GM18502 (cell line): ENCODE measurements around the gene POU2AF1.

ENCODE experiments used
- ATAC-seq: cut with Tn5 transposase; IDR thresholded peaks from one replicate; pipeline ENCODE4 v1.9.1; 2021; ENCODE audit warnings: mild to moderate bottlenecking; ENCODE audit not compliant: unreplicated experiment, poor library complexity

Gene POU2AF1

GRCh38 chr11:111363985-111364384, 15.1 kb downstream of the POU2AF1 start:
- no peak for ATAC-seq

GRCh38 chr11:111362887-111363411, 16.1 kb downstream of the POU2AF1 start:
- ATAC-seq, result no peak

- no peak for ATAC-seq
These were observed 17.2 kb downstream of the POU2AF1 start for GRCh38 chr11:111361874-111362273.

- no peak for ATAC-seq
These were observed 17.8 kb downstream of the POU2AF1 start for GRCh38 chr11:111361052-111361801.

GRCh38 chr11:111360150-111361043, 18.7 kb downstream of the POU2AF1 start:
- no peak for ATAC-seq

- ATAC-seq, result no peak
These were observed 19.6 kb downstream of the POU2AF1 start for GRCh38 chr11:111359223-111360149.

- ATAC-seq, result no peak
These were observed 20.8 kb downstream of the POU2AF1 start for GRCh38 chr11:111358038-111359001.

- no peak for ATAC-seq
These were observed 21.7 kb downstream of the POU2AF1 start for GRCh38 chr11:111357150-111358037.

GRCh38 chr11:111356660-111357048, 22.4 kb downstream of the POU2AF1 start:
- no peak for ATAC-seq

GRCh38 chr11:111355956-111356659, 23.0 kb downstream of the POU2AF1 start:
- ATAC-seq, result no peak

- no peak for ATAC-seq
These were observed 24.0 kb downstream of the POU2AF1 start for GRCh38 chr11:111355101-111355500.

- no peak for ATAC-seq
These were observed 24.5 kb downstream of the POU2AF1 start for GRCh38 chr11:111354601-111354891.

GRCh38 chr11:111353776-111354600, 25.1 kb downstream of the POU2AF1 start:
- ATAC-seq, result no peak

- ATAC-seq, result no peak
These were observed 26.0 kb downstream of the POU2AF1 start for GRCh38 chr11:111352935-111353710.

GRCh38 chr11:111352231-111352746, 26.8 kb downstream of the POU2AF1 start:
- no peak for ATAC-seq
